ENCODE measurements around the gene RAD51B. TPM values are rescaled to one million over a fixed set of nuclear protein-coding genes. Genes with fewer than 3 reads are reported as not detected.
A peak's percentile ranks its signal among the peaks of the same experiment; 100 is the strongest.

Gene RAD51B
- total RNA-seq, 2 donors from 2014 or later = 22.8 to 33.8 TPM

GRCh38 chr14:68667313-68667791 lies 847.8 kb downstream of the RAD51B start:
- DNase-seq = no peak
- H3K4me3 ChIP-seq (ENCODE audit: low read length) = no peak overlapping the region
- no peak overlapping the region for H3K27ac ChIP-seq (ENCODE audit: low read depth, low read length)
- H3K9ac ChIP-seq (ENCODE audit: extremely low read depth, low read length, poor library complexity, severe bottlenecking) = no peak overlapping the region
- H3K27ac Mint-ChIP-seq = no peak overlapping the region
- TF ChIP-seq CTCF (conservative IDR thresholded peaks at IDR 0.05) = no peak
- H3K4me1 ChIP-seq (ENCODE audit: control insufficient read depth, insufficient read depth, low read length) = peaks cover 5% of the 10 kb centered on the region
- H3K36me3 Mint-ChIP-seq (ENCODE audit: low read depth) = no peaks in the 10 kb centered on the region
- H3K9me3 Mint-ChIP-seq = no peaks in the 10 kb centered on the region
- H3K4me1 Mint-ChIP-seq = peaks cover 11% of the 10 kb centered on the region
- no peaks in the 10 kb centered on the region for H3K27me3 Mint-ChIP-seq (ENCODE audit: insufficient read depth)
- H3K4me3 Mint-ChIP-seq = no peak overlapping the region
- H3K9me3 ChIP-seq (ENCODE audit: control insufficient read depth, low read length) = no peaks in the 10 kb centered on the region
- H3K36me3 ChIP-seq (ENCODE audit: control insufficient read depth, insufficient read depth, low read length) = no peaks in the 10 kb centered on the region
- H3K27me3 ChIP-seq (ENCODE audit: control insufficient read depth, insufficient read depth, low read length, poor library complexity, severe bottlenecking) = no peaks in the 10 kb centered on the region

GRCh38 chr14:68668028-68668427 lies 848.4 kb downstream of the RAD51B start:
- Histone ChIP-seq H3K4me3 (ENCODE audit: low read length) (no peak overlapping the region), H3K9me3 (ENCODE audit: control insufficient read depth, low read length) (no peaks in the 10 kb centered on the region), H3K9ac (ENCODE audit: extremely low read depth, low read length, poor library complexity, severe bottlenecking) (no peak overlapping the region), H3K36me3 (ENCODE audit: control insufficient read depth, insufficient read depth, low read length) (no peaks in the 10 kb centered on the region), H3K27me3 (ENCODE audit: control insufficient read depth, insufficient read depth, low read length, poor library complexity, severe bottlenecking) (no peaks in the 10 kb centered on the region), H3K4me1 (ENCODE audit: control insufficient read depth, insufficient read depth, low read length) (peaks cover 5% of the 10 kb centered on the region), H3K27ac (ENCODE audit: low read depth, low read length) (no peak overlapping the region)
- peak; percentile 34 for DNase-seq
- TF ChIP-seq CTCF (conservative IDR thresholded peaks at IDR 0.05) = no peak
- H3K4me3 Mint-ChIP-seq = no peak overlapping the region
- no peak overlapping the region for H3K27ac Mint-ChIP-seq
- no peaks in the 10 kb centered on the region for H3K36me3 Mint-ChIP-seq (ENCODE audit: low read depth)
- no peaks in the 10 kb centered on the region for H3K27me3 Mint-ChIP-seq (ENCODE audit: insufficient read depth)
- WGBS, 2 experiments (ENCODE audit: insufficient coverage in 1 of 2, insufficient read length in 1 of 2) = 96% methylated on average over 4 of the region's 4 CpGs
- H3K9me3 Mint-ChIP-seq = no peaks in the 10 kb centered on the region
- peaks cover 11% of the 10 kb centered on the region for H3K4me1 Mint-ChIP-seq

- H3K4me1 ChIP-seq (ENCODE audit: control insufficient read depth, insufficient read depth, low read length) = peaks cover 5% of the 10 kb centered on the region
- Mint-ChIP-seq H3K27me3 (ENCODE audit: insufficient read depth) (no peaks in the 10 kb centered on the region), H3K36me3 (ENCODE audit: low read depth) (no peaks in the 10 kb centered on the region), H3K4me1 (peaks cover 9% of the 10 kb centered on the region), H3K27ac (no peak overlapping the region), H3K4me3 (no peak overlapping the region), H3K9me3 (no peaks in the 10 kb centered on the region)
- TF ChIP-seq CTCF (conservative IDR thresholded peaks at IDR 0.05) = no peak
- DNase-seq = no peak
- no peak overlapping the region for H3K9ac ChIP-seq (ENCODE audit: extremely low read depth, low read length, poor library complexity, severe bottlenecking)
- no peak overlapping the region for H3K4me3 ChIP-seq (ENCODE audit: low read length)
- H3K9me3 ChIP-seq (ENCODE audit: control insufficient read depth, low read length) = no peaks in the 10 kb centered on the region
- H3K27ac ChIP-seq (ENCODE audit: low read depth, low read length) = no peak overlapping the region
- no peaks in the 10 kb centered on the region for H3K36me3 ChIP-seq (ENCODE audit: control insufficient read depth, insufficient read depth, low read length)
- WGBS, 2 experiments (ENCODE audit: insufficient coverage in 1 of 2, insufficient read length in 1 of 2) = 84 to 91% methylated on average over 7 of the region's 7 CpGs
- no peaks in the 10 kb centered on the region for H3K27me3 ChIP-seq (ENCODE audit: control insufficient read depth, insufficient read depth, low read length, poor library complexity, severe bottlenecking)
Measured at GRCh38 chr14:68668531-68668930, 849.0 kb downstream of the RAD51B start.

All from endodermal cell (in vitro differentiated cells).